Mucosa of descending colon (tissue), 3 donors: Measurements from ENCODE around the gene PTPRD. TPM values are rescaled to one million over a fixed set of nuclear protein-coding genes. Genes with fewer than 3 reads are reported as not detected.
A peak's percentile ranks its signal among the peaks of the same experiment; 100 is the strongest.

Experiments used
- ATAC-seq: fragments of 200-7000 bp; cut with Tn5 transposase; one replicate; pipeline ENCODE4 v1.9.1; 2020; ENCODE audit warnings: mild to moderate bottlenecking, moderate library complexity
- DNase-seq, 3 donors: peaks; one replicate each; pipeline ENCODE4 v3.0.0-alpha.2; 2020
- H3K36me3 ChIP-seq: fragments of 200-600 bp; one replicate; pipeline ENCODE4 v1.8.0; 2021; ENCODE audit warnings: low read depth, mild to moderate bottlenecking
- H3K4me1 ChIP-seq: fragments of 200-600 bp; one replicate; pipeline ENCODE4 v1.8.0; 2021; ENCODE audit warnings: low read depth, mild to moderate bottlenecking
- H3K4me3 ChIP-seq: fragments of 200-600 bp; one replicate; pipeline ENCODE4 v1.8.0; 2021; ENCODE audit warnings: mild to moderate bottlenecking
- H3K9me3 ChIP-seq: fragments of 200-600 bp; one replicate; pipeline ENCODE4 v1.8.0; 2021; ENCODE audit warnings: mild to moderate bottlenecking
- intact Hi-C, 2 donors: fragments of 100-400 bp; cut with DNase I in 1 of 2; cut with micrococcal nuclease in 1 of 2; formaldehyde crosslinking; loops; one replicate each; pipeline versions ENCODE4 v1.11.0 to v1.11.1; 2022; cut with DNase I, micrococcal nuclease
- total RNA-seq, 3 donors: library from RNA; stranded (reverse); fragmentation: NEBNext Ultra II Directional in 2 of 3; extraction: Animal tissue kit (Norgen Biotek cat#: 25700) in 2 of 3; gene quantifications; one replicate each; pipeline versions ENCODE4 v1.2.1 to v1.2.4, GENCODE V29; 2021 to 2023
- TF ChIP-seq, protein P1 (sequence below): fragments of 200-600 bp; IDR thresholded peaks from one replicate; pipeline ENCODE4 v1.8.0; 2022; ENCODE audit warnings: antibody characterized with exemption, mild to moderate bottlenecking
- donor health status: DM: no; HTN: no; CAD: no; lungs with moderate emphysema.
- donor health status: DM: no; HTN: no; CAD: no.
- donor health status: DM: no; HTN: yes; CAD: no.

The PTPRD gene
- total RNA-seq, 3 donors from 2014 or later: 52.7 to 128 (median 113) TPM

DNA sequence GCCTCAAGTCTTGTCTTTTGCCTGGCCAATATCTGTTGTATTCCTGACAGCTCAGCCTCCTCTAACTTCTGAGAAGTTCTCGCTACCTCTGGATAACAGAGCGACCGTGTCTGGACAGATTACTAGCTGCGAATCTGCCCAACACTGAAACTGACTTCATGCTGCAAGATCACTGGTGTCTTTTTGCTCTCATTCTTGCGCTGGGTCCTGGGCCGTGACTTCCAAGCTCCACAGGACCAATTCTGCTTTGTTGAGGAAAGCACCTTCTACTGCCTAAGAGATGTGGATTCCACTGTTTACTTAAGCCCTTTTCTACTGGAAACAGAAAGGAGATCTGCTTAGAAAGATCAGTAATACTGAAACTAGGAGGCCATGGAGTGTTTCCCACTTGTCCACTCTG lies 1834.4 kb downstream of the PTPRD start:
- Histone ChIP-seq H3K36me3 (no peaks in the 10 kb centered on the region), H3K4me3 (no peak overlapping the region), H3K4me1 (no peaks in the 10 kb centered on the region), H3K9me3 (no peaks in the 10 kb centered on the region)
- TF ChIP-seq, protein P1, sequence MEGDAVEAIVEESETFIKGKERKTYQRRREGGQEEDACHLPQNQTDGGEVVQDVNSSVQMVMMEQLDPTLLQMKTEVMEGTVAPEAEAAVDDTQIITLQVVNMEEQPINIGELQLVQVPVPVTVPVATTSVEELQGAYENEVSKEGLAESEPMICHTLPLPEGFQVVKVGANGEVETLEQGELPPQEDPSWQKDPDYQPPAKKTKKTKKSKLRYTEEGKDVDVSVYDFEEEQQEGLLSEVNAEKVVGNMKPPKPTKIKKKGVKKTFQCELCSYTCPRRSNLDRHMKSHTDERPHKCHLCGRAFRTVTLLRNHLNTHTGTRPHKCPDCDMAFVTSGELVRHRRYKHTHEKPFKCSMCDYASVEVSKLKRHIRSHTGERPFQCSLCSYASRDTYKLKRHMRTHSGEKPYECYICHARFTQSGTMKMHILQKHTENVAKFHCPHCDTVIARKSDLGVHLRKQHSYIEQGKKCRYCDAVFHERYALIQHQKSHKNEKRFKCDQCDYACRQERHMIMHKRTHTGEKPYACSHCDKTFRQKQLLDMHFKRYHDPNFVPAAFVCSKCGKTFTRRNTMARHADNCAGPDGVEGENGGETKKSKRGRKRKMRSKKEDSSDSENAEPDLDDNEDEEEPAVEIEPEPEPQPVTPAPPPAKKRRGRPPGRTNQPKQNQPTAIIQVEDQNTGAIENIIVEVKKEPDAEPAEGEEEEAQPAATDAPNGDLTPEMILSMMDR: no peak
- ATAC-seq (no peak), DNase-seq (no peak)
- intact Hi-C loops: no loop called here

DNA sequence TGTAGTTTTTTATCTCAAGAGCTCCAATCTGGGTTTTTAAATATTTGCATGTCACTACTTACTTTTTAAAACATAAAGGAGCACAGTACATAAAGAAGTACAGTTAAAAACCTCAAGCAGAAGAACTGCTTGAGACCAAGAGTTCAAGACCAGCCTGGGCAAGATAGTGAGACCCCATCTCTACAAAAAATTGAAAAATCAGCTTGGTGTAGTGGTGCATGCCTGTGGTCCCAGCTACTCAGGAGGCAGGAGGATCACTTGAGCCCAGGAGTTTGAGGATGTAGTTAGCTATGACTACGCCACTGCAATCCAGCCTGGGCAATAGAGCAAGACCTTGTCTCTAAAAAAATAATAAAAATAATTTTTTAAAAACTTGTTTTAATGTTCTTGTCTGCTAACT lies 1840.5 kb downstream of the PTPRD start:
- no peaks in the 10 kb centered on the region for H3K4me1 ChIP-seq
- H3K4me3 ChIP-seq: no peak overlapping the region
- DNase-seq (no peak), ATAC-seq (no peak)
- TF ChIP-seq, protein P1: no peak
- no peaks in the 10 kb centered on the region for H3K36me3 ChIP-seq
- intact Hi-C loops: no loop called here
- no peaks in the 10 kb centered on the region for H3K9me3 ChIP-seq

DNA sequence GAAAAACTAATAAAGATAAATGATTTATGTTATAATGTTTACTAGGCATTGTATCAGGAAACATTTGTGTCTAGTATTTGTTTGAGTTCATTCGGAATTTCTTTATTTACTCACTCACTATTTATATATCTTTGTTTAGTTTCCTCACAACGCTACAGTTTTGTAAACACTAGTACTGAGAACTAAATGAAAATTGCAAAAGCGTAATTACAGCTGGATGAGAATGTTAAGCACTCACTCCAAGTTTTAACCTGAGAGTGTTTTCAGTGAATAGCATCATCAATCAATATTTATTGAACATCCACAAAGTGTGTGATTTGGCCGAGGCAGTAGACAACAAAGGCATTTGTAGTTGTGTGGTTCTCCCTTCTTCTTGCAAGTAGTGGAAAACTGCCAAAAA lies 1843.6 kb downstream of the PTPRD start:
- Histone ChIP-seq H3K4me1 (no peaks in the 10 kb centered on the region), H3K4me3 (no peak overlapping the region), H3K36me3 (no peaks in the 10 kb centered on the region), H3K9me3 (no peaks in the 10 kb centered on the region)
- DNase-seq (no peak), ATAC-seq (no peak)
- TF ChIP-seq, protein P1: no peak
- intact Hi-C loops: no loop called here

DNA sequence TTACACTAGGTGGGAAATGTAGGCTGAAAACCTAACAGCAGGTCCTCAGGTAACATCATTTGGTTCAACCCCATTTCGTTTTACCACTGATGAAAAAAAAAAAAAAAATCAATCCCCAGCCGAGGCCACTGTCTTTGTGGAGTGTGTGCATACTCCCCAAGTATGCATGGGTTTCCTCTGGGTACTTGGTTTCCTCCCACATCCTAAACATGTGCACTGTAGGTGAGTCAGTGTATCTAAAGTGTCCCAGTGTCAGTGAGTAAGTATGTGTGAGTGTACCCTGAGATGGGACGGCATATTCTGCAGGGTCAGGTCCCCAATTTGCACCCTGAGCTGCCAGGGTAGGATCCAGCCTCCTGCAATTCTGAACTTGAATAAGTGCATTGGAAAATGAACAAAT lies 1846.7 kb downstream of the PTPRD start:
- TF ChIP-seq, protein P1: no peak
- Histone ChIP-seq H3K4me3 (no peak overlapping the region), H3K36me3 (no peaks in the 10 kb centered on the region), H3K4me1 (no peaks in the 10 kb centered on the region), H3K9me3 (no peaks in the 10 kb centered on the region)
- no peak for ATAC-seq
- DNase-seq: no peak
- intact Hi-C loops: no loop called here

DNA sequence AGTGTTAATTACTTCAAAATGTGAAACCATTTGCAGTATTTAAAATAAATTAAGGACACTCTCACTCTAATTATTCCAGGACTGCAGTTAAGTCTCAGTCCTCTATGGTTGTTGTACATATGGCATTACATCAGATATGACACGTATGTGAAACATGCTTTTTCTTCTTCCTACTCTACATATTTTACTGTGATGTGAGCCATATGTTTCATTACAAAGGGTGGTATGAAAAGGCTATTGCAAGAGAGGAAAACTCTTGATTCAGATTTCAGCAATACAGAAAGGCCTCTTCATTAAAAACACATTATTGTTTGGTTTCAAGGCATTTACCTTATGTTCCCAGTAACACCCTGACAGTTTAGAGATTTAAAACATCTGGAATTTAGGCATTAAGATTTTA lies 1848.8 kb downstream of the PTPRD start:
- intact Hi-C loops: no loop called here
- no peaks in the 10 kb centered on the region for H3K36me3 ChIP-seq
- no peaks in the 10 kb centered on the region for H3K9me3 ChIP-seq
- no peaks in the 10 kb centered on the region for H3K4me1 ChIP-seq
- no peak for DNase-seq
- no peak overlapping the region for H3K4me3 ChIP-seq
- TF ChIP-seq, protein P1: no peak
- no peak for ATAC-seq

DNA sequence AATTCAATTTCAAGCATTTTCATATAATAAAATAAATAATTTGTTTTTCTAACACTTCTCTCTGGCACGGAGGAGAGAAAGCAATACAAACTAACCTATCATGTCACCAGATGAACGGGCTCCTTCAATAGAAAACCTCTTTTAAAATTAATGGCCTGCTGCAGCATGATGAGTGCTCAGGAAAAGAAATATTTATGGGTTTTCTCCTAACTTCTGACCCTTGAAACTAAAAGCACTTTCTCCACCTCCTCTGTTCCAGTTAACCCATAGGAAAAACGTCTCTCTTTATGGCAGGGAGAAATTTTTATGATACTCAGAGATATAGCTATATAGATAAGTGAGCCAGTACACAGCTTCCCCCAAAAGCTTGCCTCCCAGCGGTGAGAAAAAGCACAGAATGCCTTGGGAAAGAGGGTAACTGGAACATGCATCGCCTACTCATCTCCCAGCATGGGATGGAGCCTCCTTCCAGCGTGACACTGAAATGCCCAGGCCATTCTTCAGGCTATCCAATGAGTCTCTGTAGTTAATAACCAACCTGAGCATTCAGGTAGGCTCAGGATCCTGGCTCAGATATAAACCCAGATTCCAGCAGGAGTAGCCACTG lies 1850.2 kb downstream of the PTPRD start:
- Histone ChIP-seq H3K9me3 (no peaks in the 10 kb centered on the region), H3K4me3 (no peak overlapping the region), H3K36me3 (no peaks in the 10 kb centered on the region), H3K4me1 (no peaks in the 10 kb centered on the region)
- intact Hi-C loops: no loop called here
- DNase-seq: peak in 2 of 3 donors; percentile 28 to 46
- ATAC-seq: peak; percentile 88
- TF ChIP-seq, protein P1: no peak
